NCI-H345 treated with DMSO at 0.1 percent for 48 hours (cell line): ENCODE data around the gene CBR3.
"Not testable (repeated sequence)": the region's sequence is repeated elsewhere in the genome, so short reads cannot be mapped to it uniquely, and the experiment has no call there.

Source experiments
- DNase-seq: peaks from one replicate; lab custom pipeline; 2025; ENCODE audit not compliant: unreplicated experiment; lab: John Stamatoyannopoulos, UW

CBR3 gene

GRCh38 chr21:36117286-36117741 is 17.6 kb upstream of the CBR3 start:
- DNase-seq, result no peak

- DNase-seq, result no peak
These were observed 14.5 kb upstream of the CBR3 start for GRCh38 chr21:36120304-36120888.

- DNase-seq, result no peak
These were observed 11.9 kb upstream of the CBR3 start for GRCh38 chr21:36122977-36123376.

GRCh38 chr21:36124395-36124794 is 10.5 kb upstream of the CBR3 start:
- no peak for DNase-seq

GRCh38 chr21:36125512-36126207 is 9.2 kb upstream of the CBR3 start:
- peak; percentile 53 for DNase-seq

GRCh38 chr21:36126208-36126565 is 8.7 kb upstream of the CBR3 start:
- DNase-seq, result no peak

- no peak for DNase-seq
These were observed 8.2 kb upstream of the CBR3 start for GRCh38 chr21:36126621-36127110.

- no peak for DNase-seq
These were observed 7.5 kb upstream of the CBR3 start for GRCh38 chr21:36127250-36127904.

- DNase-seq, result no peak
These were observed 6.9 kb upstream of the CBR3 start for GRCh38 chr21:36127977-36128376.

GRCh38 chr21:36129219-36129618 is 5.7 kb upstream of the CBR3 start:
- no peak for DNase-seq

- DNase-seq, result not testable (repeated sequence)
These were observed 4.5 kb upstream of the CBR3 start for GRCh38 chr21:36130414-36130762.

- DNase-seq, result not testable (repeated sequence)
These were observed 4.0 kb upstream of the CBR3 start for GRCh38 chr21:36130839-36131238.

GRCh38 chr21:36132696-36133095 is 2.2 kb upstream of the CBR3 start:
- DNase-seq, result no peak

GRCh38 chr21:36135391-36136102 is 668 bp downstream of the CBR3 start:
- DNase-seq, result peak; percentile 40

- not testable (repeated sequence) for DNase-seq
These were observed 4.9 kb downstream of the CBR3 start for GRCh38 chr21:36139791-36140190.

GRCh38 chr21:36141513-36141925 is 6.6 kb downstream of the CBR3 start:
- DNase-seq, result peak; percentile 99

- DNase-seq, result not testable (repeated sequence)
These were observed 9.4 kb downstream of the CBR3 start for GRCh38 chr21:36144233-36144632.

GRCh38 chr21:36145259-36145658 is 10.4 kb downstream of the CBR3 start:
- no peak for DNase-seq

- no peak for DNase-seq
These were observed 13.0 kb downstream of the CBR3 start for GRCh38 chr21:36147911-36148310.

- no peak for DNase-seq
These were observed 14.0 kb downstream of the CBR3 start for GRCh38 chr21:36148886-36149285.
